ENCODE data around the gene TNFRSF14.

Gene TNFRSF14

GRCh38 chr1:2606881-2607621 is 50.9 kb downstream of the TNFRSF14 start:
- H3K4me3 ChIP-seq (ENCODE audit: low read depth, low read length) = no peak overlapping the region
- DNase-seq (ENCODE audit: low read depth) = no peak

DNA sequence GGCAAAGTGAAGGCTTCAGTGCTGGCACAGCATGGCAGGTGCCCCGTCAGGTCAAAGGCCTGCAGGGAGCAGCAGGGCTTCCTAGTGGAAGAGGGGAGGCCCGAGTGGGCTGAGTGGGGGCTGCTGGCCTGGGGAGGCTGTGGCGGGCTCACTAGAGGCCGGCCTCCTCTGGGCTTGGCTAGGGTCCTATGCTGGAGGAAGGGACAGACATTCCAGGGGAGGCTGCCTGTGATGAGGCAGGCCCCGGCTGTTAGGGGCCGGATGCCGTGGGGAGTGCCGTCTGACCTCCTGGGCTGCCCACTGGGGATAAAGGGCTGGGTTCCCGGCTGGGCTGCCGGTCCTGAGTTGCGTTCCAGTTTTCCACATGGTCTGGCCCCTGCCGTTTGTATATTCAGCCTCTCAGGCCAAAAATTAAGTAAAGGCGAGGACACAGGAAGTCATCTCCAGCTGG is 51.5 kb downstream of the TNFRSF14 start:
- DNase-seq (ENCODE audit: low read depth) = no peak
- H3K4me3 ChIP-seq (ENCODE audit: low read depth, low read length) = no peak overlapping the region

DNA sequence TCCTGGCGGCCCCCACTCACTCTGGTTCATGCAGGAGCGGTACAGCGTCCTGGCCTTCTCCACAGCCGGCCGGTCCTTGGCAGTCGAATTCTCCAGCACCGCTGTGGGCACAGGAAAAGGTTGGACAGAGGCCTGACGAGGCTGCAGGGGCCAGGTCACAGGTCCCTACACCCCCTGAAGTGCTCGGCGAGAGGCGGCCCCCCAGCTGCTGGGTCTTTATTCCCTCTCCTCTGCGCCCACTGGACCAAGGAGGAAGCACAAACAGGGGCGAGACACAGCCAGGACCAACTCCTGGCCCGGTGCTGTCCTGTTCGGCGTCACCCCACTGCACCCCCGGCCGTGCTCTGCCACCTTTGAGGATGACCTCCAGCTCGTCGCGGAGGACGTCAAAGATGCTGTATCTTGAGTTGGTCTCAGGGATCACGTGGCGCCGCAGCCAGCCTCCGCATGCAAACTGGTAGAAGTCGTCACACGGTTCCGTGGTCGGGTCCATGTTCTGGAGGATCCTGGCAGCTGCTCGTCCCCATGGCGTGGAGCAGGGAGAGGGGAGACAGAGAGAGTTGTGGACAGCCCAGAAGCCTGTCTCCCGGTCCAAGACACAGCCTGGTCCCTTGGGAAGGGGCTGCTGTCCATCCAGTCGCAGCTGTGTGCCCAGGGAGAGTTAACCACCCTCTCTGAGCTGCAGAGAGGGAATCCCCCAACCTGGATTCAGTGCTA is 53.3 kb downstream of the TNFRSF14 start:
- no peak for DNase-seq (ENCODE audit: low read depth)

GRCh38 chr1:2610036-2610959 is 54.1 kb downstream of the TNFRSF14 start:
- H3K4me3 ChIP-seq (ENCODE audit: low read depth, low read length) = no peak overlapping the region
- no peak for DNase-seq (ENCODE audit: low read depth)

More for the DNA sequence above, 53.3 kb downstream of the TNFRSF14 start:
- H3K4me3 ChIP-seq (ENCODE audit: low read depth, low read length) = no peak overlapping the region

- peak overlapping the region; percentile 23 for H3K4me3 ChIP-seq (ENCODE audit: low read depth, low read length)
- no peak for DNase-seq (ENCODE audit: low read depth)
Observed at GRCh38 chr1:2611031-2611501, 54.9 kb downstream of the TNFRSF14 start.

- DNase-seq (ENCODE audit: low read depth) = no peak
- no peak overlapping the region for H3K4me3 ChIP-seq (ENCODE audit: low read depth, low read length)
Observed at GRCh38 chr1:2611621-2612437, 55.7 kb downstream of the TNFRSF14 start.

- no peak for DNase-seq (ENCODE audit: low read depth)
- no peak overlapping the region for H3K4me3 ChIP-seq (ENCODE audit: low read depth, low read length)
Observed at GRCh38 chr1:2612591-2613365, 56.6 kb downstream of the TNFRSF14 start.
